ENCODE measurements around the gene MICAL2.

Gene MICAL2

GRCh38 chr11:12200991-12201985 lies 90.9 kb downstream of the MICAL2 start:
- TF ChIP-seq CSDC2 (CRISPR knock-in tag; IDR thresholded peaks at IDR 0.05): peak; percentile 89
- TF ChIP-seq, protein P1, sequence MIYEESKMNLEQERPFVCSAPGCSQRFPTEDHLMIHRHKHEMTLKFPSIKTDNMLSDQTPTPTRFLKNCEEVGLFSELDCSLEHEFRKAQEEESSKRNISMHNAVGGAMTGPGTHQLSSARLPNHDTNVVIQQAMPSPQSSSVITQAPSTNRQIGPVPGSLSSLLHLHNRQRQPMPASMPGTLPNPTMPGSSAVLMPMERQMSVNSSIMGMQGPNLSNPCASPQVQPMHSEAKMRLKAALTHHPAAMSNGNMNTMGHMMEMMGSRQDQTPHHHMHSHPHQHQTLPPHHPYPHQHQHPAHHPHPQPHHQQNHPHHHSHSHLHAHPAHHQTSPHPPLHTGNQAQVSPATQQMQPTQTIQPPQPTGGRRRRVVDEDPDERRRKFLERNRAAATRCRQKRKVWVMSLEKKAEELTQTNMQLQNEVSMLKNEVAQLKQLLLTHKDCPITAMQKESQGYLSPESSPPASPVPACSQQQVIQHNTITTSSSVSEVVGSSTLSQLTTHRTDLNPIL (CRISPR knock-in tag; IDR thresholded peaks at IDR 0.05; ENCODE audit: low read depth): peak; percentile 68
- TF ChIP-seq ISL1 (CRISPR knock-in tag; IDR thresholded peaks at IDR 0.05): peak; percentile 81
- TF ChIP-seq TSHZ2 (CRISPR knock-in tag; IDR thresholded peaks at IDR 0.05): peak; percentile 91
- peak; percentile 85 for TF ChIP-seq TCF4 (CRISPR knock-in tag; IDR thresholded peaks at IDR 0.05; ENCODE audit: borderline replicate concordance)
- TF ChIP-seq ZFP3 (CRISPR knock-in tag; IDR thresholded peaks at IDR 0.05): peak; percentile 57
- TF ChIP-seq BACH2 (CRISPR knock-in tag; IDR thresholded peaks at IDR 0.05; ENCODE audit: borderline replicate concordance): 0 out of 2 replicates have a peak, but pooled peaks have one; percentile 34
- no peak for TF ChIP-seq POU6F1 (CRISPR knock-in tag; IDR thresholded peaks at IDR 0.05; ENCODE audit: borderline replicate concordance, low read depth)
- TF ChIP-seq ZC3H10 (CRISPR knock-in tag; IDR thresholded peaks at IDR 0.05): no peak
- TF ChIP-seq RARB (CRISPR knock-in tag; IDR thresholded peaks at IDR 0.05): no peak
- TF ChIP-seq ESRRG (CRISPR knock-in tag; IDR thresholded peaks at IDR 0.05): 0 out of 2 replicates have a peak, but pooled peaks have one; percentile 33
- peak; percentile 30 for TF ChIP-seq SNAI2 (CRISPR knock-in tag; IDR thresholded peaks at IDR 0.05)
- TF ChIP-seq, protein P2, sequence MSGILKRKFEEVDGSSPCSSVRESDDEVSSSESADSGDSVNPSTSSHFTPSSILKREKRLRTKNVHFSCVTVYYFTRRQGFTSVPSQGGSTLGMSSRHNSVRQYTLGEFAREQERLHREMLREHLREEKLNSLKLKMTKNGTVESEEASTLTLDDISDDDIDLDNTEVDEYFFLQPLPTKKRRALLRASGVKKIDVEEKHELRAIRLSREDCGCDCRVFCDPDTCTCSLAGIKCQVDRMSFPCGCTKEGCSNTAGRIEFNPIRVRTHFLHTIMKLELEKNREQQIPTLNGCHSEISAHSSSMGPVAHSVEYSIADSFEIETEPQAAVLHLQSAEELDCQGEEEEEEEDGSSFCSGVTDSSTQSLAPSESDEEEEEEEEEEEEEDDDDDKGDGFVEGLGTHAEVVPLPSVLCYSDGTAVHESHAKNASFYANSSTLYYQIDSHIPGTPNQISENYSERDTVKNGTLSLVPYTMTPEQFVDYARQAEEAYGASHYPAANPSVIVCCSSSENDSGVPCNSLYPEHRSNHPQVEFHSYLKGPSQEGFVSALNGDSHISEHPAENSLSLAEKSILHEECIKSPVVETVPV (CRISPR knock-in tag; IDR thresholded peaks at IDR 0.05): 0 out of 2 replicates have a peak, but pooled peaks have one; percentile 55
- peak; percentile 46; the same call in 1 of the 2 replicates for TF ChIP-seq ZNF8 (CRISPR knock-in tag; IDR thresholded peaks at IDR 0.05)
- peak; percentile 68; the same call in 1 of the 2 replicates for TF ChIP-seq PATZ1 (CRISPR knock-in tag; IDR thresholded peaks at IDR 0.05; ENCODE audit: borderline replicate concordance)
- peak; percentile 70 for ATAC-seq

DNA sequence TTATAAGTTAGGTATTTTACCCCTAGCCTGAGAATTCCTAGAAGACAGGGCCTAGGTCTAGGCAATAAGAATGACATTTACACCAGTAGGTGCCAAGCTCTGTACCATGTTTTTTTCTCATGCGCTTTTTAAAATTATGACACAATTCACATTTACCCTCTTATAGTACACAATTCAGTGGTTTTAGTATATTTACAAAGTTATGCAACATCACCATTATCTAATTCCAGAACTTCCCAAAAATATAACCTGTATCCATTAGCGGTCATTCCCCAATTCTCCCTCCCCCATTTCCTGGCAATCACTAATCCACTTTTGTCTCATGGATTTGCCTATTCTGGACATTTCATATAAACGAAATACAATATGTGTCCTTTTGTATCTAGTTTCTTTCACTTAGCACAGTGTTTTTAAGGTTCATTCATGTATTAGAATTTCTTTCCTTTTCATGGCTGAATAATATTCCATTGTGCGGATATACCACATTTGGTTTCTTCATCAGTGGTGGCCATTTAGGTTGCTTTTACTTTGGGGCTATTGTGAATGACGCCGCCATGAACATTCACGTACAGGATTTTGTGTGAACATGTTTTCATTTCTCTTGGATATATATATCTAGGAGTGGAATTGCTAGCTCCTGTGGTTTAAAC lies 92.4 kb downstream of the MICAL2 start:
- TF ChIP-seq ZNF8 (CRISPR knock-in tag; IDR thresholded peaks at IDR 0.05) (peak; percentile 67; the same call in 1 of the 2 replicates), TOX (CRISPR knock-in tag; IDR thresholded peaks at IDR 0.05; ENCODE audit: borderline replicate concordance) (no peak)
- ATAC-seq: no peak

- TF ChIP-seq BACH2 (CRISPR knock-in tag; IDR thresholded peaks at IDR 0.05; ENCODE audit: borderline replicate concordance) (no peak), ZNF565 (CRISPR knock-in tag; conservative IDR thresholded peaks at IDR 0.05; ENCODE audit: low read depth) (no peak), PATZ1 (CRISPR knock-in tag; IDR thresholded peaks at IDR 0.05; ENCODE audit: borderline replicate concordance) (no peak), CSDC2 (CRISPR knock-in tag; IDR thresholded peaks at IDR 0.05) (no peak), OSR1 (CRISPR knock-in tag; IDR thresholded peaks at IDR 0.05) (no peak), ESRRG (CRISPR knock-in tag; IDR thresholded peaks at IDR 0.05) (no peak), SNAI2 (CRISPR knock-in tag; IDR thresholded peaks at IDR 0.05) (no peak), ZNF70 (CRISPR knock-in tag; IDR thresholded peaks at IDR 0.05) (no peak), ZFP30 (CRISPR knock-in tag; IDR thresholded peaks at IDR 0.05) (no peak), ISL1 (CRISPR knock-in tag; IDR thresholded peaks at IDR 0.05) (no peak)
- ATAC-seq: no peak
Measured at GRCh38 chr11:12204506-12204905, 94.1 kb downstream of the MICAL2 start.
